HCT116 (cell line): Measurements from ENCODE around the gene EML2. TPM values are rescaled to one million over a fixed set of nuclear protein-coding genes. Genes with fewer than 3 reads are reported as not detected.

Experiments used
- ATAC-seq: fragments of 200-7000 bp; cut with Tn5 transposase; 2 replicates; pipeline ENCODE4 v1.9.1; 2020; ENCODE audit warnings: mild to moderate bottlenecking, moderate library complexity
- BruUV-seq: library from RNA; stranded (reverse); fragments of 400-500 nt; replicated peaks from 2 replicates; lab custom pipeline; 2021; lab: Mats Ljungman, UMichigan
- CTCF ChIA-PET: fragments of 300-600 bp; sonication (Branson Sonifier 250); formaldehyde crosslinking; loops from one replicate; lab custom pipeline; 2021; ENCODE audit warnings: antibody characterized with exemption; lab: Charles Lee
- POLR2A ChIA-PET: fragments of 300-600, 350-600 bp; sonication (Branson Sonifier 250); formaldehyde crosslinking; loops from one replicate; lab custom pipeline; 2021; ENCODE audit warnings: antibody characterized with exemption; lab: Charles Lee
- RAD21 ChIA-PET, 2 experiments: fragments of 300-600 bp; sonication (Branson Sonifier 250); formaldehyde crosslinking; loops; one replicate each; lab custom pipeline; 2023; ENCODE audit warnings: low total read pairs in 2 of 2; ENCODE audit not compliant: uncharacterized antibody in 2 of 2, unreplicated experiment in 2 of 2, low non-redundant PET in 1 of 2; lab: Charles Lee
- DNase-seq: peaks from one replicate; pipeline ENCODE4 v3.0.0-alpha.2; 2010; ENCODE audit warnings: low read depth, low spot score
- H2AFZ ChIP-seq: fragments of 200-600 bp; shearing (Covaris generic), sonication (generic); 2 replicates; pipeline ENCODE4 v1.6.1; 2017; ENCODE audit warnings: low read depth, mixed run types, mixed read lengths, antibody characterized with exemption, low read length; ENCODE audit not compliant: poor library complexity, severe bottlenecking
- H3K27ac ChIP-seq: 2 replicates; pipeline ENCODE4 v1.5.1; 2012; ENCODE audit warnings: low read depth, low read length
- H3K27me3 ChIP-seq: fragments of 200-600 bp; sonication (generic); 2 replicates; pipeline ENCODE4 v1.6.1; 2016; ENCODE audit warnings: mixed run types, low read length, mixed read lengths; ENCODE audit not compliant: insufficient read depth
- H3K36me3 ChIP-seq, 2 experiments: fragments of 200-500 bp in 1 of 2; fragments of 200-600 bp in 1 of 2; sonication (Bioruptor generic) in 1 of 2; sonication (generic) in 1 of 2; 2 replicates each; pipeline versions ENCODE4 v1.5.1 to v1.6.1; 2014 to 2016; ENCODE audit warnings: low read length in 2 of 2, inconsistent platforms in 1 of 2, mixed read lengths in 1 of 2, mixed run types in 1 of 2; ENCODE audit not compliant: insufficient read depth in 2 of 2, control insufficient read depth in 1 of 2
- H3K4me1 ChIP-seq, 2 experiments: fragments of 200-600 bp in 1 of 2; sonication (generic) in 1 of 2; 2 replicates each; pipeline versions ENCODE4 v1.5.1 to v1.6.1; 2012 to 2017; ENCODE audit warnings: low read length in 2 of 2, inconsistent platforms in 1 of 2, mild to moderate bottlenecking in 1 of 2, mixed read lengths in 1 of 2, mixed run types in 1 of 2, moderate library complexity in 1 of 2; ENCODE audit not compliant: insufficient read depth in 2 of 2, control insufficient read depth in 1 of 2
- H3K4me2 ChIP-seq: fragments of 200-600 bp; sonication (generic); 2 replicates; pipeline ENCODE4 v1.6.1; 2017; ENCODE audit warnings: mixed run types, low read length, mixed read lengths
- H3K4me3 ChIP-seq, 2 experiments: fragments of 200-600 bp in 1 of 2; sonication (generic) in 1 of 2; replicated peaks in 1 of 2; 2 replicates each; pipeline ENCODE4 v1.5.1; 2011 to 2016; ENCODE audit warnings: low read length in 2 of 2, control low read depth in 1 of 2, low read depth in 1 of 2, mild to moderate bottlenecking in 1 of 2, mixed read lengths in 1 of 2, mixed run types in 1 of 2
- H3K79me2 ChIP-seq: fragments of 200-600 bp; sonication (generic); 2 replicates; pipeline ENCODE4 v1.6.1; 2017; ENCODE audit warnings: mild to moderate bottlenecking, mixed run types, low read length, moderate library complexity, mixed read lengths; ENCODE audit not compliant: insufficient read depth
- H3K9ac ChIP-seq: fragments of 200-600 bp; sonication (generic); 2 replicates; pipeline ENCODE4 v1.6.1; 2016; ENCODE audit warnings: low read length, mixed read lengths
- H3K9me2 ChIP-seq: fragments of 200-600 bp; sonication (generic), shearing (Covaris generic); 2 replicates; pipeline ENCODE4 v1.6.1; 2017; ENCODE audit warnings: mixed run types, mild to moderate bottlenecking, moderate library complexity; ENCODE audit not compliant: insufficient read depth
- H3K9me3 ChIP-seq, 2 experiments: fragments of 200-500 bp in 1 of 2; fragments of 200-600 bp in 1 of 2; sonication (Bioruptor generic) in 1 of 2; sonication (generic) in 1 of 2; 2 replicates each; pipeline ENCODE4 v1.6.1; 2014 to 2017; ENCODE audit warnings: low read length in 2 of 2, mixed read lengths in 2 of 2, inconsistent platforms in 1 of 2, low read depth in 1 of 2, mild to moderate bottlenecking in 1 of 2, mixed run types in 1 of 2, moderate library complexity in 1 of 2; ENCODE audit not compliant: control insufficient read depth in 1 of 2, insufficient read depth in 1 of 2
- H4K20me1 ChIP-seq: fragments of 200-600 bp; sonication (generic), shearing (Covaris generic); 2 replicates; pipeline ENCODE4 v1.6.1; 2017; ENCODE audit warnings: mixed run types, mild to moderate bottlenecking, moderate library complexity; ENCODE audit not compliant: insufficient read depth
- CBX3 ChIP-seq: IDR thresholded peaks from 2 replicates; pipeline ENCODE4 v1.6.1; 2012; ENCODE audit warnings: low read depth
- EGR1 ChIP-seq: IDR thresholded peaks from 2 replicates; pipeline ENCODE4 v1.6.1; 2012; ENCODE audit warnings: low read depth
- EZH2 ChIP-seq: fragments of 200-600 bp; sonication (generic); IDR thresholded peaks from 2 replicates; pipeline ENCODE4 v1.6.1; 2017; ENCODE audit warnings: antibody characterized with exemption, mixed run types
- EZH2phosphoT487 ChIP-seq: fragments of 200-600 bp; IDR thresholded peaks from 2 replicates; pipeline ENCODE4 v1.6.1; 2018; ENCODE audit warnings: antibody characterized with exemption, borderline replicate concordance
- JUND ChIP-seq: IDR thresholded peaks from 2 replicates; pipeline ENCODE4 v1.6.1; 2012
- POLR2AphosphoS5 ChIP-seq: IDR thresholded peaks from 2 replicates; pipeline ENCODE4 v1.6.1; 2011; ENCODE audit warnings: mild to moderate bottlenecking, low read depth, low read length, moderate library complexity
- RAD21 ChIP-seq: IDR thresholded peaks from 2 replicates; pipeline ENCODE4 v1.6.1; 2012; ENCODE audit warnings: low read depth, mild to moderate bottlenecking
- SP1 ChIP-seq: IDR thresholded peaks from 2 replicates; pipeline ENCODE4 v1.6.1; 2012; ENCODE audit warnings: low read depth
- SRF ChIP-seq: IDR thresholded peaks from 2 replicates; pipeline ENCODE4 v1.6.1; 2012; ENCODE audit warnings: low read depth
- TCF7L2 ChIP-seq: IDR thresholded peaks from 2 replicates; pipeline ENCODE4 v1.7.0; 2011; ENCODE audit warnings: borderline replicate concordance, inconsistent platforms; ENCODE audit not compliant: insufficient read depth, insufficient read length; ENCODE audit errors: extremely low read depth
- YY1 ChIP-seq: IDR thresholded peaks from 2 replicates; pipeline ENCODE4 v1.6.1; 2011; ENCODE audit warnings: low read length, low read depth, moderate library complexity, mild to moderate bottlenecking; ENCODE audit not compliant: insufficient replicate concordance; ENCODE audit errors: extremely low read depth
- ZFX ChIP-seq: fragments of 450-650 bp; IDR thresholded peaks from 2 replicates; pipeline ENCODE4 v1.6.1; 2017
- ZNF274 ChIP-seq: fragments of 200-500 bp; sonication (Bioruptor generic); IDR thresholded peaks from 2 replicates; pipeline ENCODE4 v1.6.1; 2014; ENCODE audit warnings: mild to moderate bottlenecking, low read depth, low read length, inconsistent platforms
- intact Hi-C: fragments of 100-400 bp; cut with micrococcal nuclease; formaldehyde crosslinking; loops from 2 replicates; pipeline ENCODE4 v1.10.0; 2022
- total RNA-seq: library from RNA; stranded (reverse); gene quantifications from one replicate; pipeline ENCODE4 v1.2.1, GENCODE V29; 2021; ENCODE audit not compliant: unreplicated experiment
- TF ChIP-seq, protein P1 (sequence below), 3 experiments: fragments of 200-600 bp in 1 of 3; sonication (generic) in 1 of 3; IDR thresholded peaks in 2 of 3; conservative IDR thresholded peaks in 1 of 3; 2 replicates each; pipeline ENCODE4 v1.5.1; 2012 to 2017; ENCODE audit warnings: low read depth in 2 of 3, low read length in 2 of 3, antibody characterized with exemption in 1 of 3, borderline replicate concordance in 1 of 3, control low read depth in 1 of 3, mild to moderate bottlenecking in 1 of 3, mixed read lengths in 1 of 3, mixed run types in 1 of 3, moderate library complexity in 1 of 3; ENCODE audit not compliant: insufficient read depth in 1 of 3
- TF ChIP-seq, protein P2 (sequence below): IDR thresholded peaks from 2 replicates; pipeline ENCODE4 v1.6.1; 2012
- TF ChIP-seq, protein P3 (sequence below): IDR thresholded peaks from 2 replicates; pipeline ENCODE4 v1.6.1; 2011; ENCODE audit warnings: mild to moderate bottlenecking, low read length, moderate library complexity; ENCODE audit not compliant: insufficient replicate concordance; ENCODE audit errors: extremely low read depth
- TF ChIP-seq, protein P4 (sequence below): IDR thresholded peaks from 2 replicates; pipeline ENCODE4 v1.6.1; 2012
- TF ChIP-seq, protein P5 (sequence below): IDR thresholded peaks from 2 replicates; pipeline ENCODE4 v1.6.1; 2012; ENCODE audit warnings: low read depth

Gene EML2
- total RNA-seq, 1 experiment from 2014 or later, result 131 TPM

DNA sequence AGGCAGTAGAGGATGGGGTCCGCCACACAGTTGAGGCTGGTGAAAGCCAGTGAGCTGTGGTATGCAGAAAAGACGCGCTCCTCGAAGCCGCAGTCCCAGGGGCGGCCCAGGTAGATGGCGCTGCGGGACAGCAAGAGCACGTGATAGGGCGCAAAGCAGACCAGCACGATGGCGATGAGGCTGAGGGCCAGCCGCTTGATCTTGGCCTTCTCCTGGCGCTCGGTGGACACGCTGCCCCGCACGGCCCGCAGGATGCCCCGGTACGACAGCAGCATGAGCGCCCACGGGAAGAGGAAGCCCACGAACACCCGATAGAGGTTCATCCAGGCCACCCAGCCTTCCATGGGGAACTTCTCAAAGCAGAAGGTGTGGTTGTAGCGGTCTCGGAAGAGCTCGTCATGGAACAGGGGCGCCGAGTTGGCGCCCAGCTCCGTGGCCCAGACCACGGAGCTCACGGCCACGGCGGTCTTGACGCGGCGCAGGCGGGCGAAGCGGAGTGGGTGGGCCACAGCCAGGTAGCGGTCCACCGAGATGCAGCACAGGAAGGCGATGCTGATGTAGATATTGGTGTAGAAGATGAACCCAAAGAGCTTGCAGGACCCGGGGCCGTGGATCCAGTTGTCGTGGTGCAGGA is 48.1 kb downstream of the EML2 start:
- no peaks in the 10 kb centered on the region for H4K20me1 ChIP-seq
- no peaks in the 10 kb centered on the region for H3K79me2 ChIP-seq
- DNase-seq (no peak), ATAC-seq (peak; percentile 99)
- H3K4me3 ChIP-seq, result no peak overlapping the region
- H3K4me1 ChIP-seq, result peaks cover 0 to 14% of the 10 kb centered on the region in 2 experiments; a peak in 2 of 4 replicates
- 0 out of 2 replicates have a peak overlapping the region, but pooled peaks have one; percentile 0 for H3K4me2 ChIP-seq
- intact Hi-C loops, result loop anchor here (1.0 kb wide), 1 partner anchor 51 kb away; no protein-coding TSS in a partner anchor
- H3K27ac ChIP-seq, result no peak overlapping the region; the same call in 1 of the 2 replicates
- no peaks in the 10 kb centered on the region for H3K9me3 ChIP-seq
- H3K9ac ChIP-seq, result no peak overlapping the region
- no peaks in the 10 kb centered on the region for H3K9me2 ChIP-seq
- H2AFZ ChIP-seq, result peak overlapping the region; percentile 54
- ChIA-PET CTCF (interaction anchor here (0.6 to 2.6 kb wide), 9 partner anchors 10 to 279 kb away, joined by 3 to 40 read pairs (median 4); partner anchors contain the start of gene QPCTL), RAD21 (interaction anchor here (1.3 to 1.7 kb wide), 2 partner anchors 51 kb away, joined by 7 to 17 read pairs; no protein-coding TSS in a partner anchor), POLR2A (interaction anchor here (0.6 to 1.6 kb wide), 3 partner anchors 23 to 83 kb away, joined by 3 to 14 read pairs (median 3); no protein-coding TSS in a partner anchor)
- BruUV-seq, result no TSS peak
- no peaks in the 10 kb centered on the region for H3K27me3 ChIP-seq
- H3K36me3 ChIP-seq, result no peaks in the 10 kb centered on the region
- TF ChIP-seq EGR1 (no peak), SRF (no peak), YY1 (peak; percentile 14), EZH2 (no peak), RAD21 (peak; percentile 92), JUND (no peak), EZH2phosphoT487 (no peak), POLR2AphosphoS5 (no peak), ZFX (no peak), ZNF274 (no peak), TCF7L2 (no peak), SP1 (no peak; the same call in 1 of the 2 replicates), CBX3 (peak; percentile 97)
- TF ChIP-seq, protein P1, sequence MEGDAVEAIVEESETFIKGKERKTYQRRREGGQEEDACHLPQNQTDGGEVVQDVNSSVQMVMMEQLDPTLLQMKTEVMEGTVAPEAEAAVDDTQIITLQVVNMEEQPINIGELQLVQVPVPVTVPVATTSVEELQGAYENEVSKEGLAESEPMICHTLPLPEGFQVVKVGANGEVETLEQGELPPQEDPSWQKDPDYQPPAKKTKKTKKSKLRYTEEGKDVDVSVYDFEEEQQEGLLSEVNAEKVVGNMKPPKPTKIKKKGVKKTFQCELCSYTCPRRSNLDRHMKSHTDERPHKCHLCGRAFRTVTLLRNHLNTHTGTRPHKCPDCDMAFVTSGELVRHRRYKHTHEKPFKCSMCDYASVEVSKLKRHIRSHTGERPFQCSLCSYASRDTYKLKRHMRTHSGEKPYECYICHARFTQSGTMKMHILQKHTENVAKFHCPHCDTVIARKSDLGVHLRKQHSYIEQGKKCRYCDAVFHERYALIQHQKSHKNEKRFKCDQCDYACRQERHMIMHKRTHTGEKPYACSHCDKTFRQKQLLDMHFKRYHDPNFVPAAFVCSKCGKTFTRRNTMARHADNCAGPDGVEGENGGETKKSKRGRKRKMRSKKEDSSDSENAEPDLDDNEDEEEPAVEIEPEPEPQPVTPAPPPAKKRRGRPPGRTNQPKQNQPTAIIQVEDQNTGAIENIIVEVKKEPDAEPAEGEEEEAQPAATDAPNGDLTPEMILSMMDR (IDR thresholded peaks at IDR 0.05 in 2 of 3, conservative IDR thresholded peaks at IDR 0.05 in 1 of 3; ENCODE audit: borderline replicate concordance in 1 of 3, insufficient read depth in 1 of 3, low read depth in 2 of 3, low read length in 2 of 3), result peak; percentile 65 to 91 (median 70); a peak in 5 of 6 replicates
- TF ChIP-seq, protein P2, sequence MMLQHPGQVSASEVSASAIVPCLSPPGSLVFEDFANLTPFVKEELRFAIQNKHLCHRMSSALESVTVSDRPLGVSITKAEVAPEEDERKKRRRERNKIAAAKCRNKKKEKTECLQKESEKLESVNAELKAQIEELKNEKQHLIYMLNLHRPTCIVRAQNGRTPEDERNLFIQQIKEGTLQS, result no peak
- TF ChIP-seq, protein P3, sequence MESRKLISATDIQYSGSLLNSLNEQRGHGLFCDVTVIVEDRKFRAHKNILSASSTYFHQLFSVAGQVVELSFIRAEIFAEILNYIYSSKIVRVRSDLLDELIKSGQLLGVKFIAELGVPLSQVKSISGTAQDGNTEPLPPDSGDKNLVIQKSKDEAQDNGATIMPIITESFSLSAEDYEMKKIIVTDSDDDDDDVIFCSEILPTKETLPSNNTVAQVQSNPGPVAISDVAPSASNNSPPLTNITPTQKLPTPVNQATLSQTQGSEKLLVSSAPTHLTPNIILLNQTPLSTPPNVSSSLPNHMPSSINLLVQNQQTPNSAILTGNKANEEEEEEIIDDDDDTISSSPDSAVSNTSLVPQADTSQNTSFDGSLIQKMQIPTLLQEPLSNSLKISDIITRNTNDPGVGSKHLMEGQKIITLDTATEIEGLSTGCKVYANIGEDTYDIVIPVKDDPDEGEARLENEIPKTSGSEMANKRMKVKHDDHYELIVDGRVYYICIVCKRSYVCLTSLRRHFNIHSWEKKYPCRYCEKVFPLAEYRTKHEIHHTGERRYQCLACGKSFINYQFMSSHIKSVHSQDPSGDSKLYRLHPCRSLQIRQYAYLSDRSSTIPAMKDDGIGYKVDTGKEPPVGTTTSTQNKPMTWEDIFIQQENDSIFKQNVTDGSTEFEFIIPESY, result no peak
- TF ChIP-seq, protein P4, sequence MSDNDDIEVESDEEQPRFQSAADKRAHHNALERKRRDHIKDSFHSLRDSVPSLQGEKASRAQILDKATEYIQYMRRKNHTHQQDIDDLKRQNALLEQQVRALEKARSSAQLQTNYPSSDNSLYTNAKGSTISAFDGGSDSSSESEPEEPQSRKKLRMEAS, result peak; percentile 99
- TF ChIP-seq, protein P5, sequence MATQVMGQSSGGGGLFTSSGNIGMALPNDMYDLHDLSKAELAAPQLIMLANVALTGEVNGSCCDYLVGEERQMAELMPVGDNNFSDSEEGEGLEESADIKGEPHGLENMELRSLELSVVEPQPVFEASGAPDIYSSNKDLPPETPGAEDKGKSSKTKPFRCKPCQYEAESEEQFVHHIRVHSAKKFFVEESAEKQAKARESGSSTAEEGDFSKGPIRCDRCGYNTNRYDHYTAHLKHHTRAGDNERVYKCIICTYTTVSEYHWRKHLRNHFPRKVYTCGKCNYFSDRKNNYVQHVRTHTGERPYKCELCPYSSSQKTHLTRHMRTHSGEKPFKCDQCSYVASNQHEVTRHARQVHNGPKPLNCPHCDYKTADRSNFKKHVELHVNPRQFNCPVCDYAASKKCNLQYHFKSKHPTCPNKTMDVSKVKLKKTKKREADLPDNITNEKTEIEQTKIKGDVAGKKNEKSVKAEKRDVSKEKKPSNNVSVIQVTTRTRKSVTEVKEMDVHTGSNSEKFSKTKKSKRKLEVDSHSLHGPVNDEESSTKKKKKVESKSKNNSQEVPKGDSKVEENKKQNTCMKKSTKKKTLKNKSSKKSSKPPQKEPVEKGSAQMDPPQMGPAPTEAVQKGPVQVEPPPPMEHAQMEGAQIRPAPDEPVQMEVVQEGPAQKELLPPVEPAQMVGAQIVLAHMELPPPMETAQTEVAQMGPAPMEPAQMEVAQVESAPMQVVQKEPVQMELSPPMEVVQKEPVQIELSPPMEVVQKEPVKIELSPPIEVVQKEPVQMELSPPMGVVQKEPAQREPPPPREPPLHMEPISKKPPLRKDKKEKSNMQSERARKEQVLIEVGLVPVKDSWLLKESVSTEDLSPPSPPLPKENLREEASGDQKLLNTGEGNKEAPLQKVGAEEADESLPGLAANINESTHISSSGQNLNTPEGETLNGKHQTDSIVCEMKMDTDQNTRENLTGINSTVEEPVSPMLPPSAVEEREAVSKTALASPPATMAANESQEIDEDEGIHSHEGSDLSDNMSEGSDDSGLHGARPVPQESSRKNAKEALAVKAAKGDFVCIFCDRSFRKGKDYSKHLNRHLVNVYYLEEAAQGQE, result no peak
